IMR-90 (cell line): Measurements from ENCODE around the gene GPR45. TPM values are rescaled to one million over a fixed set of nuclear protein-coding genes. Genes with fewer than 3 reads are reported as not detected.

Experiments used
- ATAC-seq: fragments of 200-7000 bp; cut with Tn5 transposase; 2 replicates; pipeline ENCODE4 v1.9.1; 2020; ENCODE audit warnings: low read depth, mild to moderate bottlenecking, moderate library complexity
- BruUV-seq: library from RNA; stranded (reverse); fragments of 400-500 nt; replicated peaks from 2 replicates; lab custom pipeline; 2021; lab: Mats Ljungman, UMichigan
- CTCF ChIA-PET: fragments of 300-600 bp; formaldehyde crosslinking; extraction: SDS; loops from one replicate; lab custom pipeline; 2021; ENCODE audit warnings: antibody characterized with exemption; lab: Yijun Ruan, JAX
- POLR2A ChIA-PET: fragments of 300-600 bp; sonication (Branson Sonifier 250); formaldehyde crosslinking; loops from one replicate; lab custom pipeline; 2022; ENCODE audit warnings: antibody characterized with exemption; ENCODE audit not compliant: unreplicated experiment; lab: Charles Lee
- DNase-seq: peaks from one replicate; pipeline ENCODE4 v3.0.0; 2013
- H2AFZ ChIP-seq: replicated peaks from 2 replicates; pipeline ENCODE3; 2013; ENCODE audit warnings: low read length, mild to moderate bottlenecking; ENCODE audit not compliant: poor library complexity
- H2AK5ac ChIP-seq: 2 replicates; pipeline ENCODE4 v1.6.1; 2013; ENCODE audit warnings: low read depth, low read length, inconsistent platforms
- H2AK9ac ChIP-seq: replicated peaks from 2 replicates; pipeline ENCODE3; 2013; ENCODE audit warnings: mild to moderate bottlenecking, low read depth, low read length, moderate library complexity; ENCODE audit not compliant: poor library complexity
- H2BK120ac ChIP-seq: 2 replicates; pipeline ENCODE4 v1.6.1; 2013; ENCODE audit warnings: low read depth, low read length, inconsistent platforms
- H2BK15ac ChIP-seq: 3 replicates; pipeline ENCODE4 v1.6.1; 2013; ENCODE audit warnings: low read depth, low read length, inconsistent platforms
- H2BK20ac ChIP-seq: 2 replicates; pipeline ENCODE4 v1.6.1; 2013; ENCODE audit warnings: low read depth, mild to moderate bottlenecking, inconsistent platforms, low read length, moderate library complexity
- H2BK5ac ChIP-seq: 2 replicates; pipeline ENCODE4 v1.6.1; 2013; ENCODE audit warnings: mild to moderate bottlenecking, low read depth, low read length, inconsistent platforms; ENCODE audit not compliant: poor library complexity, severe bottlenecking
- H3K14ac ChIP-seq: replicated peaks from 2 replicates; pipeline ENCODE4 v1.6.1; 2013; ENCODE audit warnings: low read depth, low read length, inconsistent platforms
- H3K18ac ChIP-seq: 2 replicates; pipeline ENCODE4 v1.6.1; 2013; ENCODE audit warnings: low read depth, low read length, control low read depth
- H3K23ac ChIP-seq: 2 replicates; pipeline ENCODE4 v1.6.1; 2013; ENCODE audit warnings: low read depth, low read length, inconsistent platforms
- H3K27ac ChIP-seq: 2 replicates; pipeline ENCODE4 v1.5.1; 2013; ENCODE audit warnings: mild to moderate bottlenecking, control low read depth, low read length; ENCODE audit not compliant: insufficient read depth
- H3K27me3 ChIP-seq: 2 replicates; pipeline ENCODE4 v1.6.1; 2013; ENCODE audit warnings: low read length; ENCODE audit not compliant: control insufficient read depth, insufficient read depth
- H3K36me3 ChIP-seq: 2 replicates; pipeline ENCODE4 v1.6.1; 2013; ENCODE audit warnings: low read length, mixed read lengths; ENCODE audit not compliant: control insufficient read depth, insufficient read depth
- H3K4ac ChIP-seq: 2 replicates; pipeline ENCODE4 v1.6.1; 2013; ENCODE audit warnings: low read depth, low read length, inconsistent platforms
- H3K4me1 ChIP-seq: 2 replicates; pipeline ENCODE4 v1.6.1; 2013; ENCODE audit warnings: low read length, mixed read lengths; ENCODE audit not compliant: control insufficient read depth, insufficient read depth
- H3K4me2 ChIP-seq: 2 replicates; pipeline ENCODE4 v1.6.1; 2013; ENCODE audit warnings: low read depth, mild to moderate bottlenecking, control low read depth, low read length, moderate library complexity
- H3K4me3 ChIP-seq: 2 replicates; pipeline ENCODE4 v1.5.1; 2013; ENCODE audit warnings: low read depth, mild to moderate bottlenecking, control low read depth, low read length, moderate library complexity; ENCODE audit not compliant: insufficient read depth
- H3K56ac ChIP-seq: 2 replicates; pipeline ENCODE4 v1.6.1; 2013; ENCODE audit warnings: low read length, inconsistent platforms; ENCODE audit not compliant: insufficient read depth; ENCODE audit errors: extremely low read depth
- H3K79me1 ChIP-seq, 2 experiments: 2 replicates each; pipeline ENCODE4 v1.6.1; 2013; ENCODE audit warnings: low read length in 2 of 2, inconsistent platforms in 1 of 2, low read depth in 1 of 2
- H3K9ac ChIP-seq: 2 replicates; pipeline ENCODE4 v1.6.1; 2013; ENCODE audit warnings: low read depth, low read length, control low read depth
- H3K9me1 ChIP-seq: 2 replicates; pipeline ENCODE4 v1.6.1; 2013; ENCODE audit warnings: low read length, inconsistent platforms; ENCODE audit not compliant: insufficient read depth
- H3K9me3 ChIP-seq: 2 replicates; pipeline ENCODE4 v1.6.1; 2013; ENCODE audit warnings: low read length; ENCODE audit not compliant: control insufficient read depth, insufficient read depth
- H4K20me1 ChIP-seq: 2 replicates; pipeline ENCODE4 v1.6.1; 2013; ENCODE audit warnings: low read length, inconsistent platforms; ENCODE audit not compliant: insufficient read depth
- H4K5ac ChIP-seq: 2 replicates; pipeline ENCODE4 v1.6.1; 2013; ENCODE audit warnings: mild to moderate bottlenecking, low read depth, low read length, control low read depth
- H4K8ac ChIP-seq, 2 experiments: 2 replicates each; pipeline ENCODE4 v1.6.1; 2013; ENCODE audit warnings: low read depth in 2 of 2, low read length in 2 of 2, control low read depth in 1 of 2, inconsistent platforms in 1 of 2
- H4K91ac ChIP-seq: 2 replicates; pipeline ENCODE4 v1.6.1; 2013; ENCODE audit warnings: low read depth, low read length, inconsistent platforms; ENCODE audit not compliant: insufficient read depth
- CEBPB ChIP-seq: IDR thresholded peaks from 2 replicates; pipeline ENCODE4 v1.6.1; 2012; ENCODE audit warnings: low read depth, low read length, improper control_type of control experiment
- CHD1 ChIP-seq: IDR thresholded peaks from 2 replicates; pipeline ENCODE4 v1.6.1; 2012; ENCODE audit warnings: low read depth, low read length, improper control_type of control experiment
- MAZ ChIP-seq: IDR thresholded peaks from 2 replicates; pipeline ENCODE4 v1.6.1; 2012; ENCODE audit warnings: low read depth, mild to moderate bottlenecking, low read length, improper control_type of control experiment, moderate library complexity, borderline replicate concordance
- RAD21 ChIP-seq: IDR thresholded peaks from 2 replicates; pipeline ENCODE4 v1.6.1; 2012; ENCODE audit warnings: low read length, improper control_type of control experiment
- WGBS, 2 experiments: methylation state at CpG; one replicate each; pipeline versions ENCODE4 v1.1.5 to v1.1.7; 2013; ENCODE audit warnings: missing lambda C conversion rate in 2 of 2; ENCODE audit not compliant: insufficient read length in 1 of 2; ENCODE audit errors: extremely low coverage in 2 of 2; 5-methylcytosine and 5-hydroxymethylcytosine counted together
- dilution Hi-C: fragments of 300-500 bp; cut with HindIII; formaldehyde crosslinking; loops from one replicate; pipeline ENCODE4 v1.14.3; 2018; ENCODE audit warnings: low sequenced_read_pairs; ENCODE audit not compliant: unreplicated experiment
- in situ Hi-C: fragments of 300-500 bp; cut with MboI; formaldehyde crosslinking; loops from 3 replicates; pipeline ENCODE4 v1.14.3; 2019; ENCODE audit warnings: low sequenced_read_pairs, inconsistent platforms, mixed read lengths
- intact Hi-C: fragments of 100-400 bp; cut with micrococcal nuclease; formaldehyde crosslinking; loops from 2 replicates; pipeline ENCODE4 v1.10.0; 2022
- polyA plus RNA-seq, 3 experiments: library from polyadenylated mRNA; depleted of rRNA; stranded (reverse); fragments of >200 nt; gene quantifications; 2 replicates each; pipeline ENCODE4 v1.2.3, GENCODE V29; 2012; ENCODE audit warnings: low replicate concordance in 1 of 3
- total RNA-seq: library from RNA; depleted of rRNA; stranded (reverse); fragments of >200 nt; gene quantifications from 2 replicates; pipeline ENCODE4 v1.2.3, GENCODE V29; 2012
- TF ChIP-seq, protein P1 (sequence below): fragments of 150-350 bp; IDR thresholded peaks from 2 replicates; pipeline ENCODE4 v1.6.1; 2017; ENCODE audit warnings: mild to moderate bottlenecking, antibody characterized with exemption, low read length, low read depth
- TF ChIP-seq, protein P2 (sequence below): conservative IDR thresholded peaks from 2 replicates; pipeline ENCODE4 v1.5.1; 2012; ENCODE audit warnings: mild to moderate bottlenecking, low read depth, low read length, improper control_type of control experiment

GPR45 gene
- total and polyA plus RNA-seq, 2 of the 4 experiments (the other 2 are of a cell fraction) = not detected

DNA sequence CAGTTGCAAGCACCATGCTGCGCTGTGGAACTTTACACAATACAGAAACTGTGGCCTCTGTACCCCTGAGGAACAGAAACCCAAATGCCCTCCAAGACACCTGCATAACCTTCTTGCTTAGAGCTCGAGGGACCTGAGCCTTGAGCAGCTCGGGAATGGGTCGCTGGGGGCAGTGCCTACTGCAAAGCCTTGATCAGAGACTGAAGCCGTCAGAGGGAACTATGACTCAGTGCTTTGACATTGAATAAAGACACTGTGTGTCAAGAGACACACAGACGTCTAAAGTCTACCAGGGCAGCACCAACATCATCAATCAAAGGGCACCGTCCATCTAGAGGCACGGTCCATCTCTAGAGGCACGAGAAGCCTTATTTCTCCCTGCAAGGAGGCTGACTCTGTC, 30.6 kb downstream of the GPR45 start:
- DNase-seq (no peak), ATAC-seq (no peak)
- H2AK9ac ChIP-seq = no peak overlapping the region
- H3K36me3 ChIP-seq = peaks cover 57% of the 10 kb centered on the region
- no peak overlapping the region for H3K9ac ChIP-seq
- no TSS peak for BruUV-seq
- H3K9me3 ChIP-seq = no peaks in the 10 kb centered on the region
- TF ChIP-seq, protein P1, sequence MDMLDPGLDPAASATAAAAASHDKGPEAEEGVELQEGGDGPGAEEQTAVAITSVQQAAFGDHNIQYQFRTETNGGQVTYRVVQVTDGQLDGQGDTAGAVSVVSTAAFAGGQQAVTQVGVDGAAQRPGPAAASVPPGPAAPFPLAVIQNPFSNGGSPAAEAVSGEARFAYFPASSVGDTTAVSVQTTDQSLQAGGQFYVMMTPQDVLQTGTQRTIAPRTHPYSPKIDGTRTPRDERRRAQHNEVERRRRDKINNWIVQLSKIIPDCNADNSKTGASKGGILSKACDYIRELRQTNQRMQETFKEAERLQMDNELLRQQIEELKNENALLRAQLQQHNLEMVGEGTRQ = no peak
- TF ChIP-seq CEBPB = no peak
- TF ChIP-seq, protein P2, sequence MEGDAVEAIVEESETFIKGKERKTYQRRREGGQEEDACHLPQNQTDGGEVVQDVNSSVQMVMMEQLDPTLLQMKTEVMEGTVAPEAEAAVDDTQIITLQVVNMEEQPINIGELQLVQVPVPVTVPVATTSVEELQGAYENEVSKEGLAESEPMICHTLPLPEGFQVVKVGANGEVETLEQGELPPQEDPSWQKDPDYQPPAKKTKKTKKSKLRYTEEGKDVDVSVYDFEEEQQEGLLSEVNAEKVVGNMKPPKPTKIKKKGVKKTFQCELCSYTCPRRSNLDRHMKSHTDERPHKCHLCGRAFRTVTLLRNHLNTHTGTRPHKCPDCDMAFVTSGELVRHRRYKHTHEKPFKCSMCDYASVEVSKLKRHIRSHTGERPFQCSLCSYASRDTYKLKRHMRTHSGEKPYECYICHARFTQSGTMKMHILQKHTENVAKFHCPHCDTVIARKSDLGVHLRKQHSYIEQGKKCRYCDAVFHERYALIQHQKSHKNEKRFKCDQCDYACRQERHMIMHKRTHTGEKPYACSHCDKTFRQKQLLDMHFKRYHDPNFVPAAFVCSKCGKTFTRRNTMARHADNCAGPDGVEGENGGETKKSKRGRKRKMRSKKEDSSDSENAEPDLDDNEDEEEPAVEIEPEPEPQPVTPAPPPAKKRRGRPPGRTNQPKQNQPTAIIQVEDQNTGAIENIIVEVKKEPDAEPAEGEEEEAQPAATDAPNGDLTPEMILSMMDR = no peak
- TF ChIP-seq RAD21 = no peak
- no peak for TF ChIP-seq MAZ
- no peak for TF ChIP-seq CHD1
- H2BK20ac ChIP-seq = no peak overlapping the region
- H3K4me1 ChIP-seq = no peaks in the 10 kb centered on the region
- H2BK120ac ChIP-seq = no peak overlapping the region
- no peak overlapping the region for H4K8ac ChIP-seq
- H2AK5ac ChIP-seq = no peak overlapping the region
- no peak overlapping the region for H3K4me2 ChIP-seq
- no peaks in the 10 kb centered on the region for H3K27me3 ChIP-seq
- H2AFZ ChIP-seq = no peak overlapping the region
- H3K56ac ChIP-seq = no peak overlapping the region
- H3K14ac ChIP-seq = no peak overlapping the region
- no peaks in the 10 kb centered on the region for H3K79me1 ChIP-seq
- H2BK15ac ChIP-seq = no peak overlapping the region
- dilution Hi-C loops = no loop called here
- intact Hi-C loops = no loop called here
- in situ Hi-C loops = no loop called here
- 83% methylated on average over 6 of the region's 9 CpGs; no CpG with 5 or more reads in 1 of the 2 experiments for WGBS, 2 experiments
- H2BK5ac ChIP-seq = no peak overlapping the region
- no peaks in the 10 kb centered on the region; the same call in 1 of the 2 replicates for H3K9me1 ChIP-seq
- no peaks in the 10 kb centered on the region for H4K20me1 ChIP-seq
- no peak overlapping the region for H3K4ac ChIP-seq
- no peak overlapping the region for H4K91ac ChIP-seq
- CTCF ChIA-PET = no interaction called here
- no peak overlapping the region for H4K5ac ChIP-seq
- no peak overlapping the region for H3K4me3 ChIP-seq
- H3K23ac ChIP-seq = no peak overlapping the region
- POLR2A ChIA-PET = no interaction called here
- H3K18ac ChIP-seq = no peak overlapping the region
- H3K27ac ChIP-seq = no peak overlapping the region
